ENCODE measurements around the gene WDR5.

Gene WDR5

DNA sequence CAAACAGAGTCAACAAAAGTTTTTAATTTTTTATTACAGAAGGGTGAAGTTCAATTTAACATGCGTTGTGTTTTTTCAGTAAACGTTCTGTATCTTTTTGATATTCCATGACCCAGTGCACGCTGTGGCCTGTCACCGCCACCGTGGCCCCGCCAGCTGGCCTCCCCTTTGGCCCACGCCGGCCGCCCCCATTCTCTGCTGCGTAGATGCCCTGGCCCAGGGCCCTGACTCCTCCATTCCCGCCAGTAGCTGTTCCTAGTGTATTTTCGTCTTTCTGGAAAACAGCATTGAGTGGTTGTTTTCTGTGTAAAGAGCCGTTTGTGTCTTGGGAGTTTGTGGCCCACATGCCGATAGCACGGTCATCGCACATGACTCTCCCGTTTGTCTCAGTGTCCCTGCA lies 22.4 kb downstream of the WDR5 start:
- peaks cover 5% of the 10 kb centered on the region for H3K4me1 Mint-ChIP-seq
- peak overlapping the region; percentile 60 for H3K27ac Mint-ChIP-seq
- peaks cover 39% of the 10 kb centered on the region for H3K36me3 Mint-ChIP-seq (ENCODE audit: low read depth)
- H3K4me3 Mint-ChIP-seq = no peak overlapping the region
- TF ChIP-seq, protein P1, sequence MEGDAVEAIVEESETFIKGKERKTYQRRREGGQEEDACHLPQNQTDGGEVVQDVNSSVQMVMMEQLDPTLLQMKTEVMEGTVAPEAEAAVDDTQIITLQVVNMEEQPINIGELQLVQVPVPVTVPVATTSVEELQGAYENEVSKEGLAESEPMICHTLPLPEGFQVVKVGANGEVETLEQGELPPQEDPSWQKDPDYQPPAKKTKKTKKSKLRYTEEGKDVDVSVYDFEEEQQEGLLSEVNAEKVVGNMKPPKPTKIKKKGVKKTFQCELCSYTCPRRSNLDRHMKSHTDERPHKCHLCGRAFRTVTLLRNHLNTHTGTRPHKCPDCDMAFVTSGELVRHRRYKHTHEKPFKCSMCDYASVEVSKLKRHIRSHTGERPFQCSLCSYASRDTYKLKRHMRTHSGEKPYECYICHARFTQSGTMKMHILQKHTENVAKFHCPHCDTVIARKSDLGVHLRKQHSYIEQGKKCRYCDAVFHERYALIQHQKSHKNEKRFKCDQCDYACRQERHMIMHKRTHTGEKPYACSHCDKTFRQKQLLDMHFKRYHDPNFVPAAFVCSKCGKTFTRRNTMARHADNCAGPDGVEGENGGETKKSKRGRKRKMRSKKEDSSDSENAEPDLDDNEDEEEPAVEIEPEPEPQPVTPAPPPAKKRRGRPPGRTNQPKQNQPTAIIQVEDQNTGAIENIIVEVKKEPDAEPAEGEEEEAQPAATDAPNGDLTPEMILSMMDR (IDR thresholded peaks at IDR 0.05) = no peak
- peaks cover 6% of the 10 kb centered on the region for H3K27me3 Mint-ChIP-seq (ENCODE audit: low read depth, poor library complexity)
- peaks cover 10% of the 10 kb centered on the region for H3K9me3 Mint-ChIP-seq
- no peak for DNase-seq

DNA sequence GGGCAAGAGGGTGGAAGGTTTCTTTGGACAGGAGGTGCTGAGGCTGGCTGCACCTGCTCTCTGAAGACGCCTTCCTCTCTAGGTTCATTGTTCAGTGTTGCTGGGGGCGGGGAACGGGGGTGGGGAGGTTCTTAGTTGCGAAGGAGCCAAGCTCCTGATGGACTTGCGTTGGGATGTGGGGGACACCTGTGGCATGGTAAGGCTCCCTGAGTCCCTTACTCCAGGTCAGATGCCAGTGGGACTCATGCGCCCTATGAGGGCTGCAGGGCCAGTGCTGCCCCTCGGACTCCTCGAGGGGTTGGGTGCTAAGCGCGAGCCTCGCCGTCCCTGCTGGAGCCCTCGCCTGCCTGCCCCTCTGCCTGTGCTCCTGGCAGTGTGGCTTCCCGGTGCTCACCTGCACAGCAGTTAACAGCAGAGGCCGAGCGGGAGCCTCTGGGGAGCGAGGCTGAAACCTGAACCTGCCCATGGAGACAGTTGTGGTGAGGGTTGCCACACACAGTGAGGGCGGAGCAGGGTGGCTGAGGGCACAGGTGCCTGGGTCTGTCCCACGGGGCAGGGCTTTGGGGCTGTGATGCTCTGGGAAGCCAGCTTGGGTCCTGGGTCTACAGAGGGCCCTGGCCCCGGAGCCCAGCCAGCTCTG lies 23.0 kb downstream of the WDR5 start:
- no peak overlapping the region for H3K4me3 Mint-ChIP-seq

DNA sequence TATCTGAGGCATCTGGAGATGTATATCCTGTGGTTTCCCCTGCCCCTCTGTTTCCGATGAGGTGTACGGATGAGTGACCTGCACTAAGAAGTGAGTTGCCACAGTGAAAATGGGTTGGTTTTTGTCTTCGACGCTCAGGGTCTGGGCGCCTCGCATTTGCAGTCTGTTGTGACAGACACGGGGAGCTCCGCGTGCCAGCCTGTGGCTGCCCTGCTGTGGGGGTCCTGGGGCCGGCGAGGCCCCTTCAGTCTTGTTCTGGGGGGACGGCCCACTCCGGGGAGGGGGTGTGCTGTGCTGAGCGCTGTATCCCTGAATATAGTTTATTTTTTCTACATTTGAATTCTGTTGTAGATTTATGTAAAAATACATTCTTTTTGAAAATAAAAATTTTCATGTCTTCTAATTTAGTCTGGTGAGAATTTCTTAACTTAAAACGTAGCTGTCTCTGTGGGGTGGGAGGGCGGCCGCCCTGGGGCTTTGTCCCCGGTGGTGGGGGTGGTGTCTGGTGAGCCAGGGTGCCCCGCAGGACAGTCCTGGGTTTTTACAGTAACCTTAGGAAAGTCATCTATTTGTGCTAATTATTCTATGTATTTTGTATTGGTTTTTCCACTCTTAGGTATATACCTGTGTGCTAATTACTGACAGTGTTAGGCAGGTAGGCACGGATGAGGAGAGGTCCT lies 23.8 kb downstream of the WDR5 start:
- Mint-ChIP-seq H3K27ac (peak overlapping the region; percentile 48), H3K27me3 (ENCODE audit: low read depth, poor library complexity) (peaks cover 6% of the 10 kb centered on the region), H3K4me1 (peaks cover 5% of the 10 kb centered on the region), H3K36me3 (ENCODE audit: low read depth) (peaks cover 38% of the 10 kb centered on the region), H3K4me3 (no peak overlapping the region), H3K9me3 (peaks cover 10% of the 10 kb centered on the region)
- DNase-seq = no peak
- TF ChIP-seq, protein P1 (IDR thresholded peaks at IDR 0.05) = no peak

More for the DNA sequence above, 23.0 kb downstream of the WDR5 start:
- TF ChIP-seq, protein P1 (IDR thresholded peaks at IDR 0.05) = no peak
- H3K36me3 Mint-ChIP-seq (ENCODE audit: low read depth) = peaks cover 39% of the 10 kb centered on the region
- H3K27me3 Mint-ChIP-seq (ENCODE audit: low read depth, poor library complexity) = peaks cover 6% of the 10 kb centered on the region
- no peak for DNase-seq
- H3K27ac Mint-ChIP-seq = peak overlapping the region; percentile 27
- H3K9me3 Mint-ChIP-seq = peaks cover 10% of the 10 kb centered on the region
- peaks cover 5% of the 10 kb centered on the region for H3K4me1 Mint-ChIP-seq

DNA sequence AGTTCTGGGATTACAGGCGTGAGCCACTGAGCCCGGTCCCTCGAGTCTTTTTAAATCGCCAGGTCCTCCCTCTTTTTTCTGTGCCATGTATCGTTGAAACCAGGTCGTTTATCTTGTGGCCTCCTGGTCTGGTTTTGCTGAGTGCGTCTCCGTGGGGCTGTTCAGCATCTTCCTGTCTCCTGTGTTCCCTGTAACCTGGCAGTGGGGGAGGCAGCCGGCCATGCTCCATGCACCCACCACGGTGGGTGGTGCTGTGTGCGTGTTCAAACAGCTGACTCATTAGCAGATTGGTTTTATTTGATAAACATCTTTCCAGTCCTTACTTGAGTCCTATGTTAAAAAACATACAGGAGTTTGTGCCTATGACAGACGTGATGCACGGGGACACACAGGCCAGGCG lies 25.8 kb downstream of the WDR5 start:
- Mint-ChIP-seq H3K4me1 (peaks cover 8% of the 10 kb centered on the region), H3K36me3 (ENCODE audit: low read depth) (peaks cover 36% of the 10 kb centered on the region), H3K27me3 (ENCODE audit: low read depth, poor library complexity) (peaks cover 6% of the 10 kb centered on the region), H3K9me3 (peaks cover 10% of the 10 kb centered on the region), H3K27ac (peak overlapping the region; percentile 88), H3K4me3 (no peak overlapping the region)
- no peak for DNase-seq
- TF ChIP-seq, protein P1 (IDR thresholded peaks at IDR 0.05) = no peak

DNA sequence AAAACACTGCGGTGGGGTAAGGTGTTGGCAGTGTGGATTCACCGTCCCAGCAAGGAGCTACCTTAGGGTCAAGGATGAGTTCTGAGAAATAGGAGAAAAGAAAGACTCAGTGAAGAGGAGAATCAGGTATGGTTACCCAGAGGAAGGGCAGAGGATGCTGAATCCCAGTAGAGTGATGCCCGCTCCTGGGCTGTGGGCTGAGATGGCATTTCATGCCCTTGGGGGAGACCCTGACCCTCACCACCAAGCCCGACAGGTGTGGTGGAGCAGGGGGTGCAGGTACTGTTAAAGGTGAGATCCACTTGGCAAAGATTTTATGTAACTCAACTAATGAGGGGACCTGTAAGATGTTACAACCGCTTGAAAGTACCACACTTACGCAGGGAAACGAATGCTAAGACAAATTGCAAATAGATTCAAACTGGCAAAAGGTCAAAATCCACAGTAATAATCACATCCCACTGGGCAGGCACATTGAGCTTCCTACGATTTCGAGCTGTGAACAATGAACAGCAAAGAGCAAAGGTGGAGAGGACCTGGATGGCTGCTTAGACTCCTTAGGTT lies 26.4 kb downstream of the WDR5 start:
- Mint-ChIP-seq H3K4me1 (peaks cover 8% of the 10 kb centered on the region), H3K36me3 (ENCODE audit: low read depth) (peaks cover 40% of the 10 kb centered on the region), H3K27ac (peak overlapping the region; percentile 88), H3K27me3 (ENCODE audit: low read depth, poor library complexity) (peaks cover 6% of the 10 kb centered on the region), H3K4me3 (peak overlapping the region; percentile 58), H3K9me3 (peaks cover 10% of the 10 kb centered on the region)
- no peak for DNase-seq
- TF ChIP-seq, protein P1 (IDR thresholded peaks at IDR 0.05) = no peak

Measured in nephron progenitor cell (in vitro differentiated cells).